ENCODE measurements around the gene HSP90AA1. TPM values are rescaled to one million over a fixed set of nuclear protein-coding genes. Genes with fewer than 3 reads are reported as not detected.

The HSP90AA1 gene
- total and polyA plus RNA-seq, 12 donors, result 315 to 612 (median 451) TPM

DNA sequence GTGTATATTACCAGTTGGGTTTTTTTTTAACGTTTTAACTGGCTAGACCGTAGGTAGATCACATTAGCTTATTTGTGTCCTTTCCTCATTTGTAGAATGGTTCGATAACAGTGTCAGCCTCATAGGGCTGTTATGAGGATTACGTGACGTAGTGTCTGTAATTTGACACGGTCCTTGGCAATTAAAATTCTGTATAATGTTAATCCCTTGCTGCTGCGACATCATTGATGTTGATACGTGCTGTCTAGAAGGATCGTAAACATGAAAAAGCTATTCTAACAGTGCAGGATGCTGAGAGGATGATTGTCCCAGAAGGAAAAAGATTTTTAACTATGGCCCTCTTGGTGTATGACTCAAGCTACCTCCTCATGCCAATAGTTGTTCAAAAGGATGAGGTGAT, 50.9 kb downstream of the HSP90AA1 start:
- intact Hi-C loops (cut with DNase I), result loop anchor here in 2 of 10 donors (5.0 kb wide), 1 partner anchor 34 kb away; no protein-coding TSS in a partner anchor
- Histone ChIP-seq H3K9me3 (no peaks in the 10 kb centered on the region), H3K27ac (no peak overlapping the region), H3K4me1 (no peaks in the 10 kb centered on the region), H3K36me3 (peaks cover 21 to 100% (median 99%) of the 10 kb centered on the region in 9 donors), H3K4me3 (no peak overlapping the region), H3K27me3 (no peaks in the 10 kb centered on the region)
- ATAC-seq, result no peak
- no peak for DNase-seq
- WGBS, 2 donors, result 95% methylated on average over 9 of the region's 9 CpGs
- TF ChIP-seq, protein P1, sequence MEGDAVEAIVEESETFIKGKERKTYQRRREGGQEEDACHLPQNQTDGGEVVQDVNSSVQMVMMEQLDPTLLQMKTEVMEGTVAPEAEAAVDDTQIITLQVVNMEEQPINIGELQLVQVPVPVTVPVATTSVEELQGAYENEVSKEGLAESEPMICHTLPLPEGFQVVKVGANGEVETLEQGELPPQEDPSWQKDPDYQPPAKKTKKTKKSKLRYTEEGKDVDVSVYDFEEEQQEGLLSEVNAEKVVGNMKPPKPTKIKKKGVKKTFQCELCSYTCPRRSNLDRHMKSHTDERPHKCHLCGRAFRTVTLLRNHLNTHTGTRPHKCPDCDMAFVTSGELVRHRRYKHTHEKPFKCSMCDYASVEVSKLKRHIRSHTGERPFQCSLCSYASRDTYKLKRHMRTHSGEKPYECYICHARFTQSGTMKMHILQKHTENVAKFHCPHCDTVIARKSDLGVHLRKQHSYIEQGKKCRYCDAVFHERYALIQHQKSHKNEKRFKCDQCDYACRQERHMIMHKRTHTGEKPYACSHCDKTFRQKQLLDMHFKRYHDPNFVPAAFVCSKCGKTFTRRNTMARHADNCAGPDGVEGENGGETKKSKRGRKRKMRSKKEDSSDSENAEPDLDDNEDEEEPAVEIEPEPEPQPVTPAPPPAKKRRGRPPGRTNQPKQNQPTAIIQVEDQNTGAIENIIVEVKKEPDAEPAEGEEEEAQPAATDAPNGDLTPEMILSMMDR (IDR thresholded peaks at IDR 0.05), result no peak

DNA sequence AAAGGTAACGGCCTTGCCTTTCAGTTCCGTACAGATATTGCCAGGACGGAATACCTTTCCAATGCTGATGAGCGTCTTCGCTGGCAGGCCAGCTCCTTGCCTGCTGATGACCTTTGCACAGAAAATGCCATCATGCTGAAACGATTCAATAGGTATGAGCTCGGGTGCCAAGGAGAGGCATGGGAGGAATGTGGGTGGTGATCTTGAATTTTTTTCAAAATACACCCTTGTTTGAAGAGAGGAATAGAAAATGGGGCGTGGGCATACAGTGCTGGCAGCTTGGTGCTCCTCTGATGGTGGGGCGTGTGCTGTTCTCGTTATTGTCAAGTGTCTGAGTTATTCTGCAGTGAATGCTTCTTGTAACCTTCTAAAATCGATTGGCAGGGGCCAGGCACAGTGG, 52.5 kb downstream of the HSP90AA1 start:
- DNase-seq (no peak), ATAC-seq (no peak)
- Histone ChIP-seq H3K4me3 (no peak overlapping the region), H3K4me1 (no peaks in the 10 kb centered on the region), H3K36me3 (peaks cover 10 to 100% (median 99%) of the 10 kb centered on the region in 9 donors), H3K27ac (no peak overlapping the region), H3K9me3 (no peaks in the 10 kb centered on the region), H3K27me3 (no peaks in the 10 kb centered on the region)
- WGBS, 2 donors, result 92% methylated on average over 11 of the region's 11 CpGs
- TF ChIP-seq, protein P1 (IDR thresholded peaks at IDR 0.05), result no peak
- intact Hi-C loops (cut with DNase I), result loop anchor here in 1 of 10 donors (5.0 kb wide), 1 partner anchor 37 kb away; no protein-coding TSS in a partner anchor

DNA sequence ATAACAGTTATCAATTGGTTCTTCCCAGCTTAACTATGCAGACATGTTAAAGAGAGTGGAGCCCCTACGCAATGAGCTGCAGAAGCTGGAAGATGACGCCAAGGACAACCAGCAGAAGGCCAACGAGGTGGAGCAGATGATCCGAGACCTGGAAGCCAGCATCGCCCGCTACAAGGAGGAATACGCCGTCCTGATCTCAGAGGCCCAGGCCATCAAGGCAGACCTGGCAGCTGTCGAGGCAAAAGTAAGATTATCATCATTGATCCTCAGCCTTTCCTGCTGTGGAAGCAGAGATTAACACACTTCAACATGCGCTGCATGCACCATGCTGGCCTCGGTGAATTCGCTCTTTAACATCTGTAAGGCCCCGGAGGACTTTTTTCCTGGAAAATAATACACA, 53.6 kb downstream of the HSP90AA1 start:
- ATAC-seq (no peak), DNase-seq (no peak)
- no peak overlapping the region for H3K27ac ChIP-seq
- no peaks in the 10 kb centered on the region for H3K4me1 ChIP-seq
- TF ChIP-seq, protein P1 (IDR thresholded peaks at IDR 0.05), result no peak
- H3K27me3 ChIP-seq, result no peaks in the 10 kb centered on the region
- peaks cover 5 to 100% (median 99%) of the 10 kb centered on the region in 9 donors for H3K36me3 ChIP-seq
- no peak overlapping the region for H3K4me3 ChIP-seq
- WGBS, 2 donors, result 92% methylated on average over 13 of the region's 13 CpGs
- no peaks in the 10 kb centered on the region for H3K9me3 ChIP-seq
- intact Hi-C loops (cut with DNase I), result loop anchor here in 1 of 10 donors (5.0 kb wide), 1 partner anchor 36 kb away; no protein-coding TSS in a partner anchor

Other genes with a start within 250 kb of the HSP90AA1 start
- gene DYNC1H1, start 122.5 kb downstream of the HSP90AA1 start, total RNA-seq, result 100 to 1,000 TPM; 413 to 777 (median 634) TPM
- 100 to 1,000 TPM; 173 to 331 TPM for gene DYNC1H1, start 122.5 kb downstream of the HSP90AA1 start, polyA plus RNA-seq
- 10 to 100 TPM; 19.0 to 28.0 (median 20.6) TPM for gene WDR20, start 52.9 kb upstream of the HSP90AA1 start, total RNA-seq
- 10 to 100 TPM; 10.7 to 16.4 TPM for gene WDR20, start 52.9 kb upstream of the HSP90AA1 start, polyA plus RNA-seq
- 10 to 100 TPM in 4 of 10 donors, 1 to 10 TPM in 6; 6.6 to 15.5 (median 9.5) TPM for gene MOK, start 218.1 kb upstream of the HSP90AA1 start, total RNA-seq
- gene MOK, start 218.1 kb upstream of the HSP90AA1 start, polyA plus RNA-seq, result 10 to 100 TPM; 17.6 to 19.8 TPM
- gene ZNF839, start 232.7 kb upstream of the HSP90AA1 start, total RNA-seq, result 10 to 100 TPM in 1 of 10 donors, 1 to 10 TPM in 9; 7.0 to 12.8 (median 8.4) TPM
- 10 to 100 TPM in 1 of 2 donors, 1 to 10 TPM in 1; 3.8 to 13.4 TPM for gene ZNF839, start 232.7 kb upstream of the HSP90AA1 start, polyA plus RNA-seq

Measured in heart right ventricle (tissue), 16 donors.